Measurements from ENCODE around the gene KLF6.
A peak's percentile ranks its signal among the peaks of the same experiment; 100 is the strongest.

Gene KLF6

DNA sequence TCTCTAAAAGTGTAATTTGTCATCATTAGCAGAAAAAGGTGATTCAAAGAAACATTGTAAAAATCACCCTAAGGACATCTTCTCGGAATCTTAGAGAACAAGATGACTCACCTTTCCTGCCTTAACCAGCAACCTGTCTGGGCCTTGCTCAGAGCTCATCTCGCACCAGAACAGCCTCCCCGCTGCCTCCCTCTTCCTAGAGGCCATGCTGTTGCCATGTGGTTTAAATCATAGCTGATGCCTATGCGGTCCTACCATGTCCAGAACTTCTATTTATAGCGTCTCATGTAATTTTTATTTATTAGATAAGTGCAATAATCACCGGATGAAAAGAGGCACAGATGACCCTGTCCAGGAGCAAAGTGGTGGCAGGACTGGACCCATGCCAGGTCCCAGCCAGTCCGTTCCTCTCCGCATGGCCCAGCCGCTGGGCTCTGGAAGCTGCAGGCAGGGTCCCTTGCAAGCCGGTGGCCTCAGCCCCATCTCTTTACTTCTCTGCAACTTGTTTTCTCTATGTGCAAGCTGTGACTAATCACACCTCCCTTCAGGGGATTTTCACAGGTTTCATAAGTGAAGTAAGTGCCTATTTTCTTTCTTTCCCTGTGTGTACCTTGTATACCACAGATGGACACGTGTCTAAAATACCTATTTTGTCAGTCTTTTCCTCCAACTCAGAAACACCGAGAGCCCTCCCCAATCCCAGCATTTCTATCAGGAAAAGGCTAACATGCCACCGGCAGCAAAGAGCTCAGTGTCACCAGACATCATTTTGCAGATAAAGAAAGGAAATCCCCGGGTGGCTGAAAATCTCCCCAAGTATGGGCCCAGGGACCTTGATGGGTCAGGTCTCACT lies 27.1 kb downstream of the KLF6 start:
- Mint-ChIP-seq H3K27ac (no peak overlapping the region), H3K9me3 (no peaks in the 10 kb centered on the region), H3K4me3 (no peak overlapping the region), H3K36me3 (ENCODE audit: low read depth) (no peaks in the 10 kb centered on the region), H3K4me1 (peaks cover 16% of the 10 kb centered on the region), H3K27me3 (ENCODE audit: low read depth) (peaks cover 32% of the 10 kb centered on the region)
- TF ChIP-seq, protein P1, sequence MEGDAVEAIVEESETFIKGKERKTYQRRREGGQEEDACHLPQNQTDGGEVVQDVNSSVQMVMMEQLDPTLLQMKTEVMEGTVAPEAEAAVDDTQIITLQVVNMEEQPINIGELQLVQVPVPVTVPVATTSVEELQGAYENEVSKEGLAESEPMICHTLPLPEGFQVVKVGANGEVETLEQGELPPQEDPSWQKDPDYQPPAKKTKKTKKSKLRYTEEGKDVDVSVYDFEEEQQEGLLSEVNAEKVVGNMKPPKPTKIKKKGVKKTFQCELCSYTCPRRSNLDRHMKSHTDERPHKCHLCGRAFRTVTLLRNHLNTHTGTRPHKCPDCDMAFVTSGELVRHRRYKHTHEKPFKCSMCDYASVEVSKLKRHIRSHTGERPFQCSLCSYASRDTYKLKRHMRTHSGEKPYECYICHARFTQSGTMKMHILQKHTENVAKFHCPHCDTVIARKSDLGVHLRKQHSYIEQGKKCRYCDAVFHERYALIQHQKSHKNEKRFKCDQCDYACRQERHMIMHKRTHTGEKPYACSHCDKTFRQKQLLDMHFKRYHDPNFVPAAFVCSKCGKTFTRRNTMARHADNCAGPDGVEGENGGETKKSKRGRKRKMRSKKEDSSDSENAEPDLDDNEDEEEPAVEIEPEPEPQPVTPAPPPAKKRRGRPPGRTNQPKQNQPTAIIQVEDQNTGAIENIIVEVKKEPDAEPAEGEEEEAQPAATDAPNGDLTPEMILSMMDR (IDR thresholded peaks at IDR 0.05; ENCODE audit: unreplicated experiment in 3 of 3), result no peak

- TF ChIP-seq, protein P1 (IDR thresholded peaks at IDR 0.05; ENCODE audit: unreplicated experiment in 3 of 3), result no peak
- H3K27me3 Mint-ChIP-seq (ENCODE audit: low read depth), result peaks cover 25% of the 10 kb centered on the region
- H3K27ac Mint-ChIP-seq, result no peak overlapping the region
- peaks cover 16% of the 10 kb centered on the region for H3K4me1 Mint-ChIP-seq
- H3K36me3 Mint-ChIP-seq (ENCODE audit: low read depth), result no peaks in the 10 kb centered on the region
- H3K4me3 Mint-ChIP-seq, result no peak overlapping the region
- no peaks in the 10 kb centered on the region for H3K9me3 Mint-ChIP-seq
These were observed 27.8 kb downstream of the KLF6 start for GRCh38 chr10:3757250-3757637.

GRCh38 chr10:3756360-3756740 lies 28.7 kb downstream of the KLF6 start:
- Mint-ChIP-seq H3K4me1 (peaks cover 16% of the 10 kb centered on the region), H3K9me3 (no peaks in the 10 kb centered on the region), H3K27ac (peak overlapping the region in 1 of 3 experiments; percentile 7), H3K36me3 (ENCODE audit: low read depth) (no peaks in the 10 kb centered on the region), H3K27me3 (ENCODE audit: low read depth) (peaks cover 23% of the 10 kb centered on the region), H3K4me3 (no peak overlapping the region)
- TF ChIP-seq, protein P1 (IDR thresholded peaks at IDR 0.05; ENCODE audit: unreplicated experiment in 3 of 3), result no peak

DNA sequence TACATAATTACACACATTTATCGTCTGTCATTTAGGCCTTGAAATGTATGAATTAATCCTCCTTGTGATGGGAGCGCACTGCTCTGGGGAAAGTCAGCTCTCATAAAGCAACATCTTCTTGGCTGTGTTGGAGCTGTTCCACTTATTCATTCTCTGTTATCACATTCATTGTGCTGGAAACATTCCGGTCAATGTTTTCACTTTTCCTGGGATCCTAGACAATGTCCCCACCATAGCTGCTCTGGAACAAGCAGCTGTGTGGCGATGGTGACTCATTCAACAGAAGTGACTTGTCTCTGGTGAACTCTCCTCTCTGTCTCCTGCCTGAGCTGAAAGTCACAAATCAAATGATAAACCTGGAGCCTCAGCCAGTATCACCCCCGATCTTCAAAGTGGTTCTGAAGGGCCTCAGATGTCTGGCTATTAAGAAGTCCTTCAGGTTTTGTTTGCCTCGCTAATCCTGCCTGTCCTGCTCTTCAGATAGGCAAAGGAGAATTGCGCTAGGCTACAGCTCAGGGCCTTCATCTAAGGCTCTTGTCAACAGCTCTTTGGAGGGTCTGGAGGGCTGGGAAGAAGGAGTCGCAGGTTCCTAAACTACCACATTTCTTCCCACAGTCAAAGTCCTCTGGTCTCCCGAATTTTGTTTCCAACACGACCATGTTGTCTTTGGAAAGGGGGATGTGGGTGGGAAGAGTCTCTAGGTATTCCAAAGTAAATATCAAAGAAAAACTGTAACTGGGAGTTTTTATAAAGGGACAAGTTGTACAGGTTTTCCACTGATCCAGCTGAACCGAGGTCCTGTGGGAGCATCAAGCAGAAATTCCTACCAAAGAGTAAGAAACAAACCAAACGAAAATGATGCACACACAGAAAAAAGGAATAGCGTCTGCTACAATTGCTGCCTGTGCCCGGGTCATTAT lies 29.3 kb downstream of the KLF6 start:
- Mint-ChIP-seq H3K36me3 (ENCODE audit: low read depth) (no peaks in the 10 kb centered on the region), H3K4me1 (peaks cover 21% of the 10 kb centered on the region), H3K4me3 (no peak overlapping the region), H3K9me3 (no peaks in the 10 kb centered on the region), H3K27ac (peak overlapping the region in 2 of 3 experiments; percentile 8 to 13), H3K27me3 (ENCODE audit: low read depth) (peaks cover 18% of the 10 kb centered on the region)
- TF ChIP-seq, protein P1 (IDR thresholded peaks at IDR 0.05; ENCODE audit: unreplicated experiment in 3 of 3), result no peak

DNA sequence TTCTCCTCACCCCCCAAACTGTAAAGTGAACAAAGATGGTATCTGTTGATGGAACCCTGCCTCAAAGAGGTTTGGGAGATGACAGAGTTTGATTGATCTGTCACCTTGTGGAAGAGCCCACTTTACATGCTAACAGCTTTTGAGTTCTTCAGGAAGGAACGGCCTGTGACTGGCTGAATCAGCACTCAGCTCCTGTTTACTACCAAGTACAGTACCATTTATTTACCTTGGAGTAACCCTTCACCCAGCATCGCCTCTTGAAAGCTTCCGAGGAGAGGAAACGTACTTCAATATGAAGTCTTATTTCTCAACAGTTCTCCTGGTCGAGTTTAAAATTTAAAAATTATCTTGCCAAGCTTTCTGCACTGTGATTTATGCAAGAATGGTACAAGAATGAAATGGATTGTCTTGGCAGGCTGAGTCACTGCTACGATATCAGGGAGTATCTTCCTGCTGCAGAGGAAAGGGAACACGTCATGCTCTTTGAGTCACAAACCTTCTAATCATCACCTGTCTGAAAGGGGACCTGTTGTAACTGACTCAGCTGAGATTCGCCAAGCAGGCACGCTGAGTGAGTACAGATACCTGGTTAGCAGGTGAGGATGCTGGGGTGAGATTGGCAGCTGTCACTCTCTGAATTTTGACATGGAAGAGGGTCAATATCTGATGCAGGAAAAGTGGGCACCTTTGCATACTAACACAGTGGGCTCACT lies 30.1 kb downstream of the KLF6 start:
- H3K27ac Mint-ChIP-seq, result peak overlapping the region in 2 of 3 experiments; percentile 8 to 64
- peaks cover 13% of the 10 kb centered on the region for H3K27me3 Mint-ChIP-seq (ENCODE audit: low read depth)
- H3K9me3 Mint-ChIP-seq, result no peaks in the 10 kb centered on the region
- peaks cover 29% of the 10 kb centered on the region for H3K4me1 Mint-ChIP-seq
- H3K36me3 Mint-ChIP-seq (ENCODE audit: low read depth), result no peaks in the 10 kb centered on the region
- H3K4me3 Mint-ChIP-seq, result no peak overlapping the region
- TF ChIP-seq, protein P1 (IDR thresholded peaks at IDR 0.05; ENCODE audit: unreplicated experiment in 3 of 3), result no peak
